Hypothalamus (tissue), 51 donors: ENCODE data around the gene VWA7.

Experiments
- DNase-seq, 51 donors: peaks; one replicate each; lab custom pipeline; 2025; lab: John Stamatoyannopoulos, UW

VWA7 gene

GRCh38 chr6:31721351-31722020 lies 55.6 kb downstream of the VWA7 start, which contains the start of gene LY6G6C:
LY6G6C (minus strand) TSS chr6:31721746; CDS start chr6:31721679, 67 bp downstream.
- DNase-seq: no peak

- DNase-seq: no peak
These were observed 56.8 kb downstream of the VWA7 start for GRCh38 chr6:31720196-31720770.

GRCh38 chr6:31719001-31719400 lies 58.1 kb downstream of the VWA7 start:
- no peak for DNase-seq

- no peak for DNase-seq
These were observed 58.9 kb downstream of the VWA7 start for GRCh38 chr6:31718265-31718664.

GRCh38 chr6:31717499-31718222 lies 59.5 kb downstream of the VWA7 start:
- DNase-seq: peak in 1 of 51 donors; percentile 33
